ENCODE data around the gene SLC22A16.
"Not testable (repeated sequence)": the region's sequence is repeated elsewhere in the genome, so short reads cannot be mapped to it uniquely, and the experiment has no call there.

The SLC22A16 gene

DNA sequence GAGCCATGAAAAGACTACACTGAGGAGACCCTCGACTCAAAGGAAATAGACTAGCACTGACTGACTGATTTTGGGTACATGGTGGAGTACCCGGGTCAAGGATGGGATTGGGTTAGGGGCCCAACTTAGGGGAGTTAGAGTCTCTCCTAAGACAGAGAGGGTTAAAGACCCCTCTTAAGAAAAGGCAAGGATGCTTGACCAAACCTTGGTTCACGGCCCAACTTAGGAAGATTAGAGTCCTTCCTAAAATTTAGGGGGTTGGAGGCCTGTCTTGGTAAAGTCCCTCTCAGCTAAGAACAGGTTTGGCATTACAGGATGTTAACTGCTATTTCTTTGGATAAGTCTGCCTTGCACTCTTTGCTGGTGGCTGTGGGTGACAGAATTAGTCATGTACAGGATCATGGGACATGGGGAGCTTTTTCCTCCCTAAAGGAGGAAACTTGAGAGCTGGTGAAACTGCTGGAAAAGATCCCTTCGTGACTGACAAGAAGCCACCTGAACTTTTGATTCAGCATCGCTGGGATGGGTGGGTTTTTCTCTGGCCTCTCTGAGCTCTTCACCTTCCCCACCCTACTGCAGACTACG, 12.3 kb upstream of the SLC22A16 start:
- no peak for DNase-seq (ENCODE audit: low read depth in 2 of 2)

DNA sequence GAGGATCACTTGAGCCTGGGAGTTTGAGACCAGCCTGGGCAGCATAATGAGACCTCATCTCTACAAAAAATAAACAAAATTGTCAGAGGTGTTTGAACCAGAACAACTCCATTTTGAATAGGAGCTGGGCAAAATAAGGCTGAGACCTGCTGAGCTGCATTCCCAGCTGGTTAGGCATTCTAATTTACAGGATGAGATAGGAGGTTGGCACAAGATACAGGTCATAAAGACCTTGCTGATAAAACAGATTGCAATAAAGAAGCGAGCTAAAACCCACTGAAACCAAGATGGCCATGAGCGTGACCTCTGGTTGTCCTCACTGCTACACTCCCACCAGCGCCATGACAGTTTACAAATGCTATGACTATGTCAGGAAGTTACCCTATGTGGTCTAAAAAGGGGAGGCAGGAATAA, 11.6 kb upstream of the SLC22A16 start:
- DNase-seq (ENCODE audit: low read depth in 2 of 2): not testable (repeated sequence)

- DNase-seq (ENCODE audit: low read depth in 2 of 2): no peak
These were observed 10.3 kb upstream of the SLC22A16 start for GRCh38 chr6:110486756-110487155.

GRCh38 chr6:110485491-110485890, 9.1 kb upstream of the SLC22A16 start:
- no peak for DNase-seq (ENCODE audit: low read depth in 2 of 2)

DNA sequence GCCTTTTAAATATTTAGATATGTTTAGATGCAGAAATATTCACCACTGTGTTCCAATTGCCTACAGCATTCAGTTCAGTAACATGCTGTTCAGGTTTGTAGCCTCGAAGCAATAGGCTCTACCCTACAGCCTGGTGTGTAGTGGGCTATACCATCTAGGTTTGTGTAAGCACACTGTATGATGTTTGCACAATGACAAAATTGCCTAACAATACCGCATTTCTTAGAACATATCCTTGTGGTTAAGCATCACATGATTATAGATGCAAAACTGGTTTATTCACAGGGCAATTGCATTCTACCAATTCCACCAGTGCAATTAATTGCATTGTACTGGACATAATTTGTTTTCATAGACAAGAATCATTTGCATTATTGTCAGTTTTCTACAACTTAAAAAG, 7.9 kb upstream of the SLC22A16 start:
- DNase-seq (ENCODE audit: low read depth in 2 of 2): no peak

- no peak for DNase-seq (ENCODE audit: low read depth in 2 of 2)
These were observed 6.5 kb upstream of the SLC22A16 start for GRCh38 chr6:110482774-110483400.

DNA sequence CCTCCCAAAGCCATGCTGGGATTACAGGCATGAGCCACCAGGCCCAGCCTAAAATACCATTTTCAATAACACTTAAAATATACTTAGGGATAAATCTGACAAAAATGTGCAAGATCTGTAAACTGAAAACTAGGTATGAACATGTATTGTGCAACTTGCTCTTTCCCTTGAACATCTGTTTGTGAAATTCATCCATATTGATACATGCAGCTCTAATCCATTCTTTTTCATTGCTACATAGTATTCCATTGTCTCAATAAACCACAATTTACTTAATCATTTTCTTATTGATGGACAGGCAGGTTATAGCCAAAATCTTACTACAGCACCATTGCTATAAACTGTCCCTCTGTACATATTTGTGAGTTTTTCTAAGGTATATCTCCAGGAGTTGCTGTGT, 4.7 kb upstream of the SLC22A16 start:
- no peak for DNase-seq (ENCODE audit: low read depth in 2 of 2)

- DNase-seq (ENCODE audit: low read depth in 2 of 2): no peak
These were observed 1.3 kb downstream of the SLC22A16 start for GRCh38 chr6:110475066-110475653.

- DNase-seq (ENCODE audit: low read depth in 2 of 2): no peak
These were observed 1.9 kb downstream of the SLC22A16 start for GRCh38 chr6:110474500-110474899.

- no peak for DNase-seq (ENCODE audit: low read depth in 2 of 2)
These were observed 3.7 kb downstream of the SLC22A16 start for GRCh38 chr6:110472739-110473138.

GRCh38 chr6:110471726-110472365, 4.6 kb downstream of the SLC22A16 start:
- no peak for DNase-seq (ENCODE audit: low read depth in 2 of 2)

- no peak for DNase-seq (ENCODE audit: low read depth in 2 of 2)
These were observed 7.7 kb downstream of the SLC22A16 start for GRCh38 chr6:110468731-110469130.

DNA sequence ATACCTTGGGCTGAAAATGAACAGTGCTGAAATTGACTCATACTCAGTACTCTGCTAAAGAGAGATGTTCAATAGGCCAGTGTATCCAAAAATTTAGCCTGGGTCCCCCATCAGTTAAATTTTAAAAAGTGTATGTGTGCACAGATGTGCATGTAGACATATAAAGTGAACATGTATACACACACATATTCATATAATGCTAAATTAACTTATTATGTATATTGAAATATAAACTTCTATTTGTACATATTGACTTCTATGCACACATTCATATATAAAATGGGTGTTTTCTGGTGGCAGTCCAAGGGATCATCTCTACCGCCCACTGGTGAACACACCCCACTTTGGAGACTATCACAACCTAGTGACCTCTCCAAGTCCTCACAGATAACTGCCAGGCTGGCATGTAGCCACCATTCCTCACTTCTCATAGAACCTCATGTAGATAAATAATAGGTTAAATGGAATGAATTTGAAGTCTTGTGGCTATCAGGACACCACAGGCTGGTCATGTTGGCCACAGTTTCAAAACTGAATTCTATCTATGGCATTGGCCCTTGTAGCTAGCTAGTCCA, 8.8 kb downstream of the SLC22A16 start:
- no peak for DNase-seq (ENCODE audit: low read depth in 2 of 2)

DNA sequence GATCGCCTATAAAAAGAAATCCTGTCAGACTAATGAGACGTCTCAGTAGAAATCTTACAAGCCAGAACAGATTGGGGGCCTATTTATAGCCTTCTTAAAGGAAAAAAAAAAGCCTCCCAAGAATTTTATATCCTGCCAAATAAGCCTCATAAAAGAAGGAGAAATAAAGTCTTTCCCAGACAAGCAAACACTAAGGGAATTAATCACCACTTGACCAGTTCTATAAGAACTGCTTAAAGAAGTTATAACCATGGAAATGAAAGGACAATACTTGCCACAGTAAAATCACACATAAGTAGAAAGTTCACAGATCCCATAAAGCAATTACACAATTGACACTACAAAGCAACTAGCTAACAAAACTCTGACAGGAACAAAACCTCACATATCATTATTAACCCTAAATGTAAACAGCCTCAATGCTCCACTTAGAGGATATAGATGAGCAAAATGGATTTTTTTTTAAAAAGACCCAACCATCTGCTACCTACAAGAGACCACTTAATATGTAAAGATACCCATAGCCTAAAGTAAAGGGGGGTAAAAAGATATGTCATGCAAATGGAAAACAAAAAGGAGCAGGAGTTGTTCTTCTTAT, 13.4 kb downstream of the SLC22A16 start:
- DNase-seq (ENCODE audit: low read depth in 2 of 2): no peak

DNA sequence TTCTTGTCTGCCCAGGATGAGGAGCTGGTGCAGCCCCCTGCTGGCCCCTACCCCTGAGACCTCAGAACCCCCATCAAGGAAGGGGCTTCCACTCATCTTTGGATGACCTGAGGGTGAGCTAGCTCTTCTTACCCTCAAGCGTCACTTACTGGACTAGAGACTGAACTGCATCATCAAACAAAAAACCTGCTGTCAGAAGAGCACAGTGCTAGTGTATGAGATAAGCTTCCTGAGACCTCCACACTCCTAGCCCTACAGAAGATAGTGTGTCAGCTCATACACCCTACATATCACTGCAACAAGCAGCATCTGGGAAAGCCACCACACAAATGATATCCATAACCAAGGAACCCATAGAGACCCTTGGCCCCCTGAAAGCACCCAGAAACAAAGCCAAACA, 15.0 kb downstream of the SLC22A16 start:
- no peak for DNase-seq (ENCODE audit: low read depth in 2 of 2)

DNA sequence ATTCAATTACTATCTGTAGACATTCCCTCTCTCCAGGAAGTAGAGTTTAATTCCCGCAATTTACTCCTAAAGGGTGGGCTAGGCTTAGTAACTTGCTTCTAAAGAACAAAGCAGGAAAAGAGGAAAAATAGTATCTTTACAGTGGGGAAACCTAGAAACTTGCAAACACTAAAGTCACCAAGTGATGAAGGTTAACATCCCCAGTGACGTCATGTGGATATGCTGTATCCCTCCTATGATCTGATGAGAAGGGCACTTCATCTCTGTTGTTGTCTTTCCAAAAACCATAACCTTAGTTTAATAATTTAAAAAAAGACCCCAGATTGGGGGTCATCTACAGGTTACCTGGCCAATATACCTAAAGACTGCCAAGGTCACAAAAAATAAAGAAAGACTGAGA, 17.3 kb downstream of the SLC22A16 start:
- DNase-seq (ENCODE audit: low read depth in 2 of 2): no peak

DNA sequence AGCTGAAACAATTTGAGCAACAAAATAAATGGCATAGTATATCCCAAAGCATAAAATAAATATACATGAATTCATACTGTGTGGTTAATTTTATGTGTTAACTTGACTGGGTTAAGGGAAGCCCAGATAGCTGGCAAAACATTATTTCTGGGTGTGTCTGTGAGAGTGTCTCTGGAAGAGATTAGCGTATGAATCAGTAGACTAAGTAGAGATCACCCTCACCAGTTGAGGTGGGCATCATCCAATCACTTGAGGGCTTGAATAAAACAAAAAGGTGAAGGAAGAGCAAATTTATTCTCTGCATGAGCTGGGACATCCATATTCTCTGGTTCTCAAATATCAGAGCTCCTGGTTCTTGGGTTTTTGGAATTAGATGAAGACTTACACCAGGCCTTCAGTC, 17.9 kb downstream of the SLC22A16 start:
- no peak for DNase-seq (ENCODE audit: low read depth in 2 of 2)

- not testable (repeated sequence) for DNase-seq (ENCODE audit: low read depth in 2 of 2)
These were observed 18.7 kb downstream of the SLC22A16 start for GRCh38 chr6:110457567-110458175.

DNA sequence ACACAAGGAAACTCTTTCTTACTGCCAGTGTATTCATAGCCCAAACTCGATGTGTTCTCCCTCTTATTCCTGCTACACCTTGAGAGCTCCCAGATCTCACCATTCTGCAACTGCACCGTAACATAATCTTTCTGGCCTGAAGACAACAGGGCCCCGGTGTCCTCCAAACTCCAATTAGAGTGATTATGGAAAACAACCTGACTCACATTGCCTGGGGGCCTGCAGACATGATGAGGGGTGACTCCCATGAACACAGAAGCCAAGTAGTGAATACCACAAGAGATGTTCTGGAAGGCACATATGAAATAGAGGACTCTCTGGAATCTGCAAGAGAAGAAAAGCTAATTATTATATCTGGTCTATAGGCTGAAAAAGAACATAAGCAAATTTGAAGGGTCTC, 19.7 kb downstream of the SLC22A16 start:
- no peak for DNase-seq (ENCODE audit: low read depth in 2 of 2)

DNA sequence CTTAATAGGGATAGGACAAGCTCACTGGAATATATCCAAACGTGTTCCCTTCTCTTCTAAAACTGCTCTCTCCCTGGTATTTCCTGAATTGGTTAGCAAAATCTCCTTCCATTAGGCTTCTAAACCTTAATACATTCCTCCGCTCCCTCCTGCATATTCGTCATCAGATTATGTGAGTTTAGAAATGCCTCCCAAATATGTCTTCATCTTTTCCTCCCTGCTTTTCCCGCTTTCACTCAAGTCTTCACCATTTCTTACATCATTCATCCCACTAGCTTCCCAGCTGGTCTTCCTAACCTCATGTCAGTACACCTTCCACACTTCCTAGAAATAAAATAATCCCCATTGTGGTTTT, 26.9 kb downstream of the SLC22A16 start:
- DNase-seq (ENCODE audit: low read depth in 2 of 2): no peak

DNA sequence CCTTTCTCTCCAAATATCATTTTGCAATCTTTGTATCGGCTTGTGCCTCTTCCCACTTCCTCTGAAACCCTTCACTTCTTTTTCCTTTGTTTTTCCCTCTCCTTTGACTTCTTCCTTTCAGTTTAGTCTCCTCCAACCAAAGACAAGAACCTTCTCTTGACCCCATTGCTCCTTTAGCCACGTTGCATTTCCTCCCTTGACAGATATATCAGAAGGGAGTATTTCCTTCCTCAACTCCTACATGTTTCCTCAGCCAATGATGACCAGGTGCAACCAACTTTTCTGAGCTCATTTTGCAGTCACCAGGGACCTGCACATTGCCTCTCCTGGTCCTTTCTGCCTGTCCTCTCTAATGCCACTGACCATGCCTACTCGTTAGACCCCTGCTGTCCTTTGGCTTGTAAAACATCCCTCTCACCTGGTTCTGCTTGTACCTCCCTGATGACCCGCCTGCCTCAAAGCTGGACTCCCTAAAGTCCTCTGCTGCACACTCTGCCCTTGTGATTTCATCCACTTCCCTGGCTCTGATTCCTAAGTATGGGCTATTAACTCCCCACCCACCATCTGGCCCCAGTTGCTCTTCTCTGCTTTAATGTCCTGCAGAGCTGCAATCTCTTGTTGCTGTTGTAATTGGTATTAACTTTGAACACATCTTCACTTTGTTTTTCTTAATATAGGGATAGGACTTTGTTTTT, 27.4 kb downstream of the SLC22A16 start:
- DNase-seq (ENCODE audit: low read depth in 2 of 2): no peak

Data from fibroblast of skin of left biceps (primary cell).